Lung (tissue), 12 donors: ENCODE measurements around the gene LZTS2. TPM values are rescaled to one million over a fixed set of nuclear protein-coding genes. Genes with fewer than 3 reads are reported as not detected.

Experiments used
- ATAC-seq: fragments of 200-7000 bp; cut with Tn5 transposase; one replicate; pipeline ENCODE4 v1.9.1; 2020; ENCODE audit warnings: moderate number of reproducible peaks; ENCODE audit not compliant: insufficient read depth, low FRiP score
- DNase-seq, 3 donors: peaks; one replicate each; pipeline ENCODE4 v3.0.0-alpha.2; 2013 to 2017
- H3K27ac ChIP-seq, 2 donors: one replicate each; pipeline ENCODE4 v1.5.1; 2013; ENCODE audit warnings: mild to moderate bottlenecking in 2 of 2, moderate library complexity in 2 of 2, control low read depth in 1 of 2, inconsistent platforms in 1 of 2, low read depth in 1 of 2, low read length in 1 of 2
- H3K27me3 ChIP-seq, 3 donors: one replicate each; pipeline ENCODE4 v1.5.1; 2013; ENCODE audit warnings: low read length in 2 of 3; ENCODE audit not compliant: control insufficient read depth in 3 of 3, insufficient read depth in 3 of 3
- H3K36me3 ChIP-seq, 4 donors: one replicate each; pipeline ENCODE4 v1.5.1; 2013; ENCODE audit warnings: low read length in 4 of 4, mild to moderate bottlenecking in 1 of 4, moderate library complexity in 1 of 4; ENCODE audit not compliant: control insufficient read depth in 4 of 4, insufficient read depth in 4 of 4
- H3K4me1 ChIP-seq, 5 donors: one replicate each; pipeline ENCODE4 v1.5.1; 2013; ENCODE audit warnings: low read length in 5 of 5, mild to moderate bottlenecking in 2 of 5, moderate library complexity in 1 of 5; ENCODE audit not compliant: control insufficient read depth in 5 of 5, insufficient read depth in 5 of 5
- H3K4me3 ChIP-seq: one replicate; pipeline ENCODE4 v1.5.1; 2013; ENCODE audit warnings: mild to moderate bottlenecking, control low read depth, moderate library complexity
- H3K9ac ChIP-seq, 2 donors: one replicate each; pipeline ENCODE4 v1.5.1; 2013; ENCODE audit warnings: low read length in 2 of 2, control low read depth in 1 of 2; ENCODE audit not compliant: insufficient read depth in 1 of 2
- H3K9me3 ChIP-seq, 4 donors: one replicate each; pipeline ENCODE4 v1.5.1; 2013; ENCODE audit warnings: low read length in 3 of 4, mild to moderate bottlenecking in 1 of 4, moderate library complexity in 1 of 4; ENCODE audit not compliant: control insufficient read depth in 4 of 4, insufficient read depth in 3 of 4
- CTCF ChIP-seq: IDR thresholded peaks from 2 replicates; pipeline ENCODE4 v1.5.1; 2012; ENCODE audit warnings: mild to moderate bottlenecking; ENCODE audit errors: control extremely low read depth, extremely low read depth
- WGBS, 2 donors: extraction: QIAGEN DNeasy Blood & Tissue Kit; methylation state at CpG; one replicate each; pipeline ENCODE4 v1.1.7; 2013; 5-methylcytosine and 5-hydroxymethylcytosine counted together
- polyA plus RNA-seq, 2 donors: library from polyadenylated mRNA; stranded (reverse); fragments of 200-250 nt; gene quantifications; one replicate each; pipeline ENCODE4 v1.2.1, GENCODE V29; 2013
- total RNA-seq, 2 donors: library from RNA; depleted of rRNA in 1 of 2; stranded (reverse); fragments of >200 nt in 1 of 2; gene quantifications; one replicate each; pipeline ENCODE4 v1.2.1, GENCODE V29; 2014 to 2021
- donor health status: control.
- donor health status: control.
- donor health status: Bipolar disorder and iron deficiency.
- donor health status: healthy.
- donor health status: DM: yes; HTN: yes; CAD: no.

LZTS2 gene
- total and polyA plus RNA-seq, 4 donors, result 44.5 to 76.8 (median 55.6) TPM

GRCh38 chr10:101046332-101047238, 47.0 kb downstream of the LZTS2 start:
- 47 to 51% methylated on average over 22 to 25 of the region's 25 CpGs for WGBS, 2 donors
- H3K4me1 ChIP-seq, result peaks cover 0 to 36% (median 11%) of the 10 kb centered on the region in 5 donors
- no peak overlapping the region for H3K9ac ChIP-seq
- H3K36me3 ChIP-seq, result no peaks in the 10 kb centered on the region
- DNase-seq, result no peak
- no peak for ATAC-seq
- H3K4me3 ChIP-seq, result no peak overlapping the region
- no peaks in the 10 kb centered on the region for H3K9me3 ChIP-seq
- no peak overlapping the region for H3K27ac ChIP-seq
- H3K27me3 ChIP-seq, result peaks cover 0 to 62% (median 53%) of the 10 kb centered on the region in 3 donors
- TF ChIP-seq CTCF, result no peak

GRCh38 chr10:101047268-101047667, 47.7 kb downstream of the LZTS2 start:
- no peak overlapping the region for H3K4me3 ChIP-seq
- WGBS, 2 donors, result 30 to 38% methylated on average over 16 of the region's 16 CpGs
- H3K27ac ChIP-seq, result no peak overlapping the region
- H3K4me1 ChIP-seq, result peaks cover 0 to 31% (median 8%) of the 10 kb centered on the region in 5 donors
- H3K36me3 ChIP-seq, result no peaks in the 10 kb centered on the region
- H3K9ac ChIP-seq, result no peak overlapping the region
- H3K9me3 ChIP-seq, result no peaks in the 10 kb centered on the region
- no peak for TF ChIP-seq CTCF
- H3K27me3 ChIP-seq, result peaks cover 0 to 64% (median 53%) of the 10 kb centered on the region in 3 donors
- DNase-seq, result no peak
- no peak for ATAC-seq

- no peak overlapping the region for H3K4me3 ChIP-seq
- ATAC-seq, result no peak
- no peaks in the 10 kb centered on the region for H3K36me3 ChIP-seq
- H3K9me3 ChIP-seq, result no peaks in the 10 kb centered on the region
- no peak for DNase-seq
- H3K4me1 ChIP-seq, result peaks cover 0 to 24% (median 6%) of the 10 kb centered on the region in 5 donors
- H3K27me3 ChIP-seq, result peaks cover 0 to 64% (median 53%) of the 10 kb centered on the region in 3 donors
- H3K27ac ChIP-seq, result no peak overlapping the region
- TF ChIP-seq CTCF, result no peak
- WGBS, 2 donors, result 12 to 13% methylated on average over 62 of the region's 62 CpGs
- H3K9ac ChIP-seq, result no peak overlapping the region
These were observed 48.6 kb downstream of the LZTS2 start for GRCh38 chr10:101047961-101048892.
